Subcutaneous adipose tissue (tissue), 4 donors: ENCODE results near the gene ANKRD23. TPM values are rescaled to one million over a fixed set of nuclear protein-coding genes. Genes with fewer than 3 reads are reported as not detected.

ENCODE experiments used
- CTCF ChIP-seq: fragments of 450-650 bp; IDR thresholded peaks from one replicate; pipeline ENCODE4 v1.5.1; 2016; ENCODE audit warnings: low read depth, mild to moderate bottlenecking, control low read depth, antibody characterized with exemption, moderate library complexity
- total RNA-seq, 4 donors: library from RNA; depleted of rRNA; stranded (reverse); fragments of >200 nt; gene quantifications; one replicate each; pipeline ENCODE4 v1.1.0, GENCODE V29; 2016

The ANKRD23 gene
- total RNA-seq, 4 donors from 2014 or later, result 1.7 to 4.3 (median 2.9) TPM; not detected in 1

- TF ChIP-seq CTCF, result no peak
Measured at GRCh38 chr2:96821113-96821675, 22.6 kb downstream of the ANKRD23 start.

- no peak for TF ChIP-seq CTCF
Measured at GRCh38 chr2:96819876-96820511, 23.8 kb downstream of the ANKRD23 start.

GRCh38 chr2:96819128-96819875, 24.5 kb downstream of the ANKRD23 start:
- TF ChIP-seq CTCF, result no peak

GRCh38 chr2:96817882-96818281, 25.9 kb downstream of the ANKRD23 start:
- TF ChIP-seq CTCF, result no peak

GRCh38 chr2:96816836-96817702, 26.8 kb downstream of the ANKRD23 start:
- no peak for TF ChIP-seq CTCF

- no peak for TF ChIP-seq CTCF
Measured at GRCh38 chr2:96816127-96816835, 27.5 kb downstream of the ANKRD23 start, which contains the start of gene CNNM3. CNNM3 (plus strand) TSS chr2:96816268; CDS start chr2:96816278, 10 bp downstream.
